ENCODE data around the gene EHMT1. TPM values are rescaled to one million over a fixed set of nuclear protein-coding genes. Genes with fewer than 3 reads are reported as not detected.

EHMT1 gene
- total RNA-seq, 2 experiments from 2014 or later: 66.0 to 70.8 TPM

- ChIA-PET POLR2A (no interaction called here), CTCF (no interaction called here)
- H3K4me1 Mint-ChIP-seq (ENCODE audit: low read depth): peaks cover 5% of the 10 kb centered on the region
- H3K27ac Mint-ChIP-seq: no peak overlapping the region
- intact Hi-C loops (cut with micrococcal nuclease): no loop called here
- no peak overlapping the region for H3K4me3 Mint-ChIP-seq
- H3K36me3 Mint-ChIP-seq: peaks cover 28% of the 10 kb centered on the region
- no peaks in the 10 kb centered on the region for H3K9me3 Mint-ChIP-seq
- DNase-seq: no peak
- H3K27me3 Mint-ChIP-seq: no peaks in the 10 kb centered on the region
Observed at GRCh38 chr9:137787786-137788505, 169.1 kb downstream of the EHMT1 start.

DNA sequence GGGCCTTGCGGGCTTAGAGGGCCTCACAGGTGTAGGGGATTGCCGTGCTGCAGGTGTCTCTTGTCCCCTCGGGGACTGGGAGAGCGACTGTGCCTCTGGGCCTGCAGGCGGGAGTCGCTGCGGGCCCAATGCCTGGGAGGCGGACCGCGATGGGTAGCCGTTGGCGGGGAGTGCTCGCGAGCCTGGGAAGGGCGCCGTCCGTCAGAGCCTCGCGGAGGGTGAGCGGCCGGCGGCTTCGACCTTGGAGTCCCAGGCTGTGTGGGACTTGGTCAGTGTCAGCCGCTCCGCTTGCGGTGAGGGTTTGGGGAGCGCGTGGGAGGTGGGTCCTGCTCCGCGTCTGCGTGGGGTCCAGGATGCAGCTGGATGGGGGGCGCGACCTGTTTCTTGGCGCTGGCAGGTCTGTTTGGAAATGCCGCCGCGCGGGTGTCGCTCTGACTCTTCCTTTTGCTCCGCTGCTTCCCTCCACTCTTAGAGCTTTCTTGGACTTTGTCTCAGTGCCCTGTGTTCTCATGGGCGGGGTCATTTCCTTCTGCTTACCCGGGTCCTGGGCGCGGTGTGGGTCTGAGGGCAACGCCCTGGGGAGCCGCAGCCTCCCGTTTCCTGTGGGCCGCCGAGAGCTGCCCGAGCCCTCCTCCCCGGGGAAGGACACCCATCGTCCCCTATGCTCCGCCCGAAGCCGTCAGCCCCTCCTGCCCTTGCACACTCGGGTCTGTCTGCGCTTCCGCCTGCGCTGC lies 169.9 kb downstream of the EHMT1 start:
- no peak for DNase-seq
- no peaks in the 10 kb centered on the region for H3K9me3 Mint-ChIP-seq
- CTCF ChIA-PET: interaction anchor here (1.2 kb wide), 1 partner anchor 116 kb away, joined by 3 read pairs; no protein-coding TSS in a partner anchor
- POLR2A ChIA-PET: no interaction called here
- H3K4me1 Mint-ChIP-seq (ENCODE audit: low read depth): peaks cover 5% of the 10 kb centered on the region
- H3K36me3 Mint-ChIP-seq: peaks cover 31% of the 10 kb centered on the region
- H3K4me3 Mint-ChIP-seq: no peak overlapping the region
- H3K27ac Mint-ChIP-seq: no peak overlapping the region
- H3K27me3 Mint-ChIP-seq: no peaks in the 10 kb centered on the region
- intact Hi-C loops (cut with micrococcal nuclease): no loop called here

DNA sequence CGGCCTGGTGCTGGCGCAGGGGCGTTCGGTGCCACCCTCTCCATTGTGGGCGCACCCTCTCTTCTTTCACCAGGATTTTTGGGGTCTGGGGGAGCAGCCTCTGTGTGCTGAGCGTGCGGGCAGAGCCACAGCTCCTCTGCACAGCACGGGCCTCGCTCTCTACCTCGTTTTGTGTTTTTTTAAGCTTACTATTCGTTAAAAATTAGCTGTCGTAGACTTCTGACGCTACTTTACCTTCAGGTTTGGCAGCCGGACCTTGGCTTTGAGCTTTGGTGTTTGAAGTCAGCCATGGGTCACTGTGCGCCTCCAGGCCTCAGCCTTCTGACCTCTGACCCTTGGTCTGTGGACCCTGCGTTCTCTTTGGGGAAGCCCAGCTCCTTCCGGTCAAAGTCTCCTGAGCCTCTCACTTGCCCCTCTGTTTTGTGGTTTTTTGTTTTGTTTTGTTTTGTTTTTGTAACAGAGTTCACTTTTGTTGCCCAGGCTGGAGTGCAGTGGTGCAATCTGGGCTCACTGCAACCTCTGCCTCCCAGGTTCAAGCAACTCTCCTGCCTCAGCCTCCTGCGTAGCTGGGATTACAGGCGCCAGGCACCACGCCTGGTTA lies 170.6 kb downstream of the EHMT1 start:
- Mint-ChIP-seq H3K27me3 (no peaks in the 10 kb centered on the region), H3K4me3 (no peak overlapping the region), H3K4me1 (ENCODE audit: low read depth) (peaks cover 5% of the 10 kb centered on the region), H3K36me3 (peaks cover 30% of the 10 kb centered on the region), H3K9me3 (no peaks in the 10 kb centered on the region), H3K27ac (no peak overlapping the region)
- intact Hi-C loops (cut with micrococcal nuclease): no loop called here
- ChIA-PET CTCF (interaction anchor here (1.2 kb wide), 1 partner anchor 116 kb away, joined by 3 read pairs; no protein-coding TSS in a partner anchor), POLR2A (no interaction called here)
- DNase-seq: no peak

- Mint-ChIP-seq H3K4me3 (no peak overlapping the region), H3K27me3 (no peaks in the 10 kb centered on the region), H3K4me1 (ENCODE audit: low read depth) (peaks cover 3% of the 10 kb centered on the region), H3K9me3 (no peaks in the 10 kb centered on the region), H3K27ac (no peak overlapping the region), H3K36me3 (peaks cover 33% of the 10 kb centered on the region)
- intact Hi-C loops (cut with micrococcal nuclease): no loop called here
- ChIA-PET CTCF (interaction anchor here (0.9 to 1.2 kb wide), 2 partner anchors 119 kb away, joined by 3 read pairs; no protein-coding TSS in a partner anchor), POLR2A (no interaction called here)
- DNase-seq: no peak
Observed at GRCh38 chr9:137791947-137792346, 173.1 kb downstream of the EHMT1 start.

- H3K9me3 Mint-ChIP-seq: no peaks in the 10 kb centered on the region
- H3K36me3 Mint-ChIP-seq: peaks cover 35% of the 10 kb centered on the region
- no peak overlapping the region for H3K27ac Mint-ChIP-seq
- POLR2A ChIA-PET: no interaction called here
- H3K4me1 Mint-ChIP-seq (ENCODE audit: low read depth): peaks cover under 1% of the 10 kb centered on the region
- DNase-seq: no peak
- H3K27me3 Mint-ChIP-seq: no peaks in the 10 kb centered on the region
- no peak overlapping the region for H3K4me3 Mint-ChIP-seq
- CTCF ChIA-PET: interaction anchor here (0.9 kb wide), 1 partner anchor 120 kb away, joined by 3 read pairs; no protein-coding TSS in a partner anchor
- intact Hi-C loops (cut with micrococcal nuclease): no loop called here
Observed at GRCh38 chr9:137793196-137793841, 174.5 kb downstream of the EHMT1 start.

- H3K9me3 Mint-ChIP-seq: no peaks in the 10 kb centered on the region
- CTCF ChIA-PET: no interaction called here
- intact Hi-C loops (cut with micrococcal nuclease): no loop called here
- POLR2A ChIA-PET: no interaction called here
- no peaks in the 10 kb centered on the region for H3K27me3 Mint-ChIP-seq
- no peak for DNase-seq
- no peak overlapping the region for H3K4me3 Mint-ChIP-seq
- no peak overlapping the region for H3K27ac Mint-ChIP-seq
- no peaks in the 10 kb centered on the region for H3K4me1 Mint-ChIP-seq (ENCODE audit: low read depth)
- peaks cover 41% of the 10 kb centered on the region for H3K36me3 Mint-ChIP-seq
Observed at GRCh38 chr9:137795156-137795666, 176.4 kb downstream of the EHMT1 start.

GRCh38 chr9:137797206-137798120 lies 178.7 kb downstream of the EHMT1 start:
- no peak for DNase-seq
- Mint-ChIP-seq H3K4me1 (ENCODE audit: low read depth) (no peaks in the 10 kb centered on the region), H3K27me3 (no peaks in the 10 kb centered on the region), H3K27ac (no peak overlapping the region), H3K4me3 (no peak overlapping the region), H3K9me3 (no peaks in the 10 kb centered on the region), H3K36me3 (peaks cover 41% of the 10 kb centered on the region)
- intact Hi-C loops (cut with micrococcal nuclease): no loop called here
- CTCF ChIA-PET: no interaction called here
- POLR2A ChIA-PET: no interaction called here

DNA sequence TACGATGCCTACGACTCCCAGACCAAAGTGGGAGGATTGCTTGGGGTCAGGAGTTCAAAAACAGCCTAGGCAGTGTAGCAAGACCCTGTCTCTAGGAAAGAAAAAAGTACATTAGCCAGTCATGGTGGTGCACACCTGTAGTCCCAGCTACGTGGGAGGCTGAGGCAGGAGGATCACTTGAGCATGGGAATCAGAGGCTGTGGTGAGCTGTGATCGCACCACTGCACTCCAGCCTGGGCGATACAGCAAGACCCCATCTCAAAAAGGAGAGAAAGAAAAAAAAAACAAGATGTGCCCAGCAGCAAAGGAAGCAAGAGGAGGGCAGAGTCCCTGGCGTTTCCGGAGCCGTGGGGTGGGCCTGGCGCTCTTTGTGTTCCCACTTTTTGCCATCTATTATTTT lies 179.3 kb downstream of the EHMT1 start:
- intact Hi-C loops (cut with micrococcal nuclease): no loop called here
- Mint-ChIP-seq H3K4me3 (no peak overlapping the region), H3K27ac (no peak overlapping the region), H3K4me1 (ENCODE audit: low read depth) (no peaks in the 10 kb centered on the region), H3K27me3 (no peaks in the 10 kb centered on the region), H3K9me3 (no peaks in the 10 kb centered on the region), H3K36me3 (peaks cover 41% of the 10 kb centered on the region)
- DNase-seq: no peak
- CTCF ChIA-PET: no interaction called here
- POLR2A ChIA-PET: no interaction called here

DNA sequence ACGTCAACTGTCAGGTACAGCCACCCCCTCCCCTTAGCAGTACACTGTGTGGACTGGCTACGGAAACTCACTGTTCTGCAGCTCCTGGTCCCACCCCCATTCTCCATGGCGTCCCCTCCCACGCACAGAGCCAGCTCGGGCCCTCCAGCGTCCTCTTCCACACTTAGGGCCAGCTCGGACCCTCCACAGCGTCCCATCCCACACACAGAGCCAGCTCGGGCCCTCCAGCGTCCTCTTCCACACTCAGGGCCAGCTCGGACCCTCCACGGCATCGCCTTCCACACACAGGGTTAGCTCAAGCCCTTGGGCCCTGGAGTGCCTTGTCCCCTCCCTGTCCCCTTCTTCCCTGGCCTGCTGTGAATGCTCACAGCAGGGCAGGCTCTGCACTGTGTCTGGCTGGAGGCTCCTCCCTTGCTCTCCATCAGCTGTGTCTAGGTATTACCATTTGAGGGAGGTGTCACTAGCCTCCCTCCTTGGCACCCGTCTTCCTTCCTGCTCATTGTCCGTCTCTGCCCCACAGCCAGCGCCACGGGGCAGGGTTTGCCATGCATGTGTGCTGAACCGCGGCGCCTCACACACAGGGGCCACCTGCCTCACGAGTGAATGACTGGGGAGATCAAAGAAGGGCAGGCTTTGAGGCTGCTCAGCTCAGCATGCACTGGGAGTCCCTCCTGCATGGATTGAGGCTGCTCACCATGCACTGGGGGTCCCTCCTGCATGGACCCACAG lies 180.3 kb downstream of the EHMT1 start:
- no peak overlapping the region for H3K4me3 Mint-ChIP-seq
- POLR2A ChIA-PET: no interaction called here
- DNase-seq: no peak
- no peaks in the 10 kb centered on the region for H3K27me3 Mint-ChIP-seq
- H3K4me1 Mint-ChIP-seq (ENCODE audit: low read depth): no peaks in the 10 kb centered on the region
- CTCF ChIA-PET: interaction anchor here (0.6 kb wide), 1 partner anchor 60 kb away, joined by 4 read pairs; no protein-coding TSS in a partner anchor
- H3K36me3 Mint-ChIP-seq: peaks cover 41% of the 10 kb centered on the region
- no peak overlapping the region for H3K27ac Mint-ChIP-seq
- H3K9me3 Mint-ChIP-seq: no peaks in the 10 kb centered on the region
- intact Hi-C loops (cut with micrococcal nuclease): no loop called here

DNA sequence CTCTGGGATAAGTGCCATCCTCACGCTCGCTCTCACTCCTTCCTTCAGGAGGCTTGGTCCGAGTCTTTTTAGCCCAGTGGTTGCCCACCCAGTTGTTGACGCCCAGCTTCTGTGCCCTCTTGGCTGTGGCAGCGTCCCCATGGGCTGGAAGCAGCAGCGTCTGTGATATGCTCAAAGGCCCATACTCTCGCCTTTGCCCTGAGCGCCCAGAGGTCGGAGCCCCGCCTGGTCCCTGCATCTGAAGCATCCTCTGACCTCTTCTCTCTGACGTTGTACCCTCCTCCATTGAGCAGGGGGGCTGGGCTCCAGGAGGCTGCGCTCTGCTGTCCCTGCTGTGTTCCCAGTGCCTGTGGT lies 180.8 kb downstream of the EHMT1 start:
- CTCF ChIA-PET: no interaction called here
- POLR2A ChIA-PET: no interaction called here
- intact Hi-C loops (cut with micrococcal nuclease): no loop called here
- Mint-ChIP-seq H3K27me3 (no peaks in the 10 kb centered on the region), H3K4me1 (ENCODE audit: low read depth) (no peaks in the 10 kb centered on the region), H3K27ac (no peak overlapping the region), H3K4me3 (no peak overlapping the region), H3K36me3 (peaks cover 41% of the 10 kb centered on the region), H3K9me3 (no peaks in the 10 kb centered on the region)
- no peak for DNase-seq
